Measurements from ENCODE around the gene ATG4D.
"Not testable (repeated sequence)": the region's sequence is repeated elsewhere in the genome, so short reads cannot be mapped to it uniquely, and the experiment has no call there.

Gene ATG4D

DNA sequence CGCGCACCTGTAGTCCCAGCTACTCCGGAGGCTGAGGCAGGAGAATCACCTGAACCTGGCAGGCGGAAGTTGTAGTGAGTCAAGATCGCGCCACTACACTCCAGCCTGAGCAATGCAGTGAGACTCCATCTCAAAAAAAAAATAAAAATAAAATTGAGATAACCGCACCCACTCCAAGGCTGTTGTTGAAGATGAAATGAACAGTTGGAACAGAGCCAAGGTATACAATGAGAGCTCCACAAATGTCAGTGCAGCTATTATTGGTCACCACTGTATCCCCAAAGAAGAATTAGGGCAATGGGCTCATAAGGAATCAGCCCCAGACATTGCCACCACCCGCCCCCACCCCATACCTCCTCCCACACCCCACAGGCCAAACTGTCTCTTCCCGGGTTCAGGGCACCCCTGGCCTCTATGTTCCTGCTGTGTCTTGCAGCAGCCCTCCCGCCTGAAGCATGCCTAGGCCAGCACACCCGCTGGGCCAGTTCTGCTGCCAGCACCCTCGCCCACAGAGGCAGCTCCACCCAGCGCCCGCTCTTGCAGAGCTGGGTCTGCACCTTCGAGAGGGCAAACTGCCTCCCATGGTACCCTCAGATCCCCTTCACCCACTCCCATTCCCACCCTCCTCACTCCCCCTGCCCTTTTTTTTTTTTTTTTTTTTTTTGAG is 22.9 kb upstream of the ATG4D start:
- DNase-seq: no peak

DNA sequence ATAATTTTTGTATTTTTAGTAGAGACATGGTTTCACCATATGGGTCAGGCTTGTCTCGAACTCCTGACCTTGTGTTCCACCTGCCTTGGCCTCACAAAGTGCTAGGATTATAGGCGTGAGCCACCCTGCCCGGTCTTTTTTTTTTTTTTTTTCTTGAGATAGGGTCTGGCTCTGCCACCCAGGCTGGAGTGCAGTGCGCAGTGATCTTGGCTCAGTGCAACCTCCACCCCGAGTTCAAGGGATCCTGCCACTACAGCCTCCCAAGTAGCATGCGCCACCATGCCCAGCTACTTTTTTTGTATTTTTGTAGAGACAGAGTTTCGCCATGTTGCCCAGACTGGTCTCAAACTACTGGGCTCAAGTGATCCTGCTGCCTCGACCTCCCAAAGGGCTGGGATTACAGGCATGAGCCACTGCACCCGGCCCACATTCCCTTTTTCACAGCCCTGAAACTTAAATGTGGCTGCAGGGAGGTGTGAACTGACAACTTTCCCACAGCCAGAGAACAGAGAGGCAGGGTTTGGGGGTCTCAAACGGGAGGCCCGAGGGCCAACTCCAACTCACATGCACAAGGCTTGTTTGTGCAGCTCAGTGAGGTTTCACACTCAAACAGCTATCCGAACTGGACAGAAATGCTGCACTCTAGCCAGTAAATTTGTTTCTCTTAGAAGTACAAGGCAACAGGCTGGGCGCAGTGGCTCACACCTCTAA is 22.1 kb upstream of the ATG4D start:
- DNase-seq: no peak

DNA sequence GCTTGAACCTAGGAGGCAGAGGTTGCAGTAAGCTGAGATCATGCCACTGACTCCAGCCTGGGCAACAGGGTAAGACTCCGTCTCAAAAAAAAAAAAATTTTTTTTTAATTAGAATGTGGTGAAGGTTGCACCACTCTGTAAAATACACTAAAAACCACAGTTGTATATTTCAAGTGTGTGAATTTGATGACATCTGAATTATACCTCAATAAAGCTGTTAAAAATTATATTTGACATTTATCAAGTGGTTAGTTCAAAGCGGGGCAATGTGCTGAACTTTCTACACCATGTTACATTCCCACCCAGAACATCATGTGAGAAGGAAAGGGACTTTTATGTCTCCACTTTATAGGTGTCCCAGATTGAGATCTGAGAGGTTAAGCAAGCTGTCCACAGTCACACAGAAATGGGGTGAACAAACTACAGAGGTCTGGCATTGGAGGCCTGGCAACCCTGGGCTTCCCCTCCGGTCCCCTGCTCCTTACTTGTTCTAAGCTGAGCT is 20.5 kb upstream of the ATG4D start:
- DNase-seq: no peak

DNA sequence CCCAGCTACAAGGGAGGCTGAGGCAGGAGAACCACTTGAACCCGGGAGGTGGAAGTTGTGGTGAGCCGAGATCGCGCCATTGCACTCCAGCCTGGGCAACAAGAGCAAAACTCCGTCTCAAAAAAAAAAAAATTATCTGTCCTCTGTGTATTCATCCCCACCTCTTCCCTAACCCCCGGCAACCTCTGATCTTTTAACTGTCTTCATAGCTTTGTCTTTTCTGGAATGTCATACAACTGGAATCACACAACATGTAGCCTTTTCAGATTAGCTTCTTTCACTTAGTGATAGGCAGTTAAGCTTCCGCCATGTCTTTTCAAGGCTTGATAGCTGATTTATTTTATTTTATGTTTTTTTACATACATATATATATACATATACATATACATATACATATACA is 18.1 kb upstream of the ATG4D start:
- no peak for DNase-seq

DNA sequence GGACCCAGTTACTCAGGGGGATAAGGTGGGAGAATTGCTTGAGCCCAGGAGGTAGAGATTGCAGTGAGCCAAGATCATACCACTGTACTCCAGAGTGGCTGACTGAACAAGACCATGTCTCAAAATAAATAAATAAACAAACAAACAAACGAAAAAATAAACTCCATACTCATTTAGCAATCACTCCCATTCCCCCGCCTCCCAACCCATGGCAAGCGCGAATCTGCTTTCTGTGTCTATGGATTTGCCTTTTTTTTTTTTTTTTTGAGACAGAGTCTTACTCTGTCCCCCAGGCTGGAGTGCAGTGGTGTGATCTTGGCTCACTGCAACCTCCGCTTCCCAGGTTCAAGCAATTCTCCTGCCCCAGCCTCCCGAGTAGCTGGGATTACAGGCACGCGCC is 16.8 kb upstream of the ATG4D start:
- DNase-seq: not testable (repeated sequence)

DNA sequence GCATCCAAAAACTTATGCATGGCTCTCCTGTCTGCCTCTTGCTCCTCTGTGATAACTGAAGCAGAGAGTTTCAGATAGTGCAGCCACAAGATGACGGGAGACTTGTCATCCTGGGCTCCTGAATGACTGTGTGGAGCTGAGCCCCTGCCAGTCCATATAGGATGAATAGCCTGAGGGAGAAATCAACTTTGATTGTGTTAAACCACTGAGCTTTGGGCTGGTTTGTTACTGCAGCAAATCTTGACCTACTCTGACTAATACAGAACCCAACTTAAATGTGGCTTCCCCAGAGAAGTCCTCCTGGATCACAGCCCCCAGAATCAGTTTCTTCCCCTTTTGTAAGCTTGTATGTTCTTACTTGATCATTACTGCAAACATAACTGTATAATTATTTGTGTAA is 11.2 kb upstream of the ATG4D start:
- no peak for DNase-seq

DNA sequence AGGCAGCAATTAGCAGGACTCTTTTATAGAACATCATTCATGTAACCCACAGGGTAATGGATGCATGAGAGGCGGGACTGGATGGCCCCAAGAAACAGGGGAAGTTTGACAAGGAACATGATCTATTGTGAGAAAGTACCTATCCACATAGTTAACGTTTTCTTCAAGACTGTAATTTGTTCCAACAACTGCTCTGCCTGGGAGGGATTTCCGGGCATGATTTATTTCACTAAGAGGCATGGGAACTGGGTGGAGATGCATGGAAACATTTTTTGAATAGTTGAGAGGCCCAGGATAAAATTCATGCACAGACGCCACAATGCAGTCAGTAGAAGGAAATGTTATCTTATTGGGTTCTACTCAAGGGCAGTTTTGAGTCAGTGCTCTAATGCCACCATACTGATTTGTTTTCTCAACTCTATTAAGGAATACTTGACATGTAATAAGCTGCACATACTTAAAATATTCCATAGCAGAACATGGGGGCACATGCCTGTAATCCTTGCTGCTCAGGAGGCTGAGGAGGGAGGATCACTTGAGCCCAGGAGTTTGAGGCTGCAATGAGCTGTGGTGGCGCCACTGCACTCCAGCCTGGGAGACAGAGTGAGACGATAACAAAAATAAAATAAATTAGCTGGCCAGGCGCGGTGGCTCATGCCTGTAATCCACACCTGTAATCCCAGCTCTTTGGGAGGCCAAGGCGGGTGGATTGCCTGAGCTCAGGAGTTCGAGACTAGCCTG is 9.9 kb upstream of the ATG4D start:
- no peak for DNase-seq

DNA sequence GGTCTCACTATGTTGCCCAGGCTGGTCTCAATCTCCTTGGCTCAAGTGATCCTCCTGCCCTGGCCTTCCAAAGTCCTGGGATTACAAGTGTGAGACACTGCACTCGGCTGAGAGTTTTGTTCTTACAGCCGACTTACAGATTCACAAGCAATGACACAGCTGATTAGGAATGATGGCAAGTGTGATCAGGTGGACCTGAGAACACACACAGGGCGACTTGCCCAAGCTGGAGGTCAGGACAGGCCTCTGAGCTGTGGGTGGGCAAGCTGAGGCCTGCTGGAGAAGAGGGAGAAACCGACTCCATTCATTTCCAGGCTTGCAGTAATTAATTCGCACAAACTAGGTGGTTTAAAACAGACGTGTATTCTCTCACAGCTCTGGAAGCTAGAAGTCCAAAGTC is 8.1 kb upstream of the ATG4D start:
- DNase-seq: no peak

DNA sequence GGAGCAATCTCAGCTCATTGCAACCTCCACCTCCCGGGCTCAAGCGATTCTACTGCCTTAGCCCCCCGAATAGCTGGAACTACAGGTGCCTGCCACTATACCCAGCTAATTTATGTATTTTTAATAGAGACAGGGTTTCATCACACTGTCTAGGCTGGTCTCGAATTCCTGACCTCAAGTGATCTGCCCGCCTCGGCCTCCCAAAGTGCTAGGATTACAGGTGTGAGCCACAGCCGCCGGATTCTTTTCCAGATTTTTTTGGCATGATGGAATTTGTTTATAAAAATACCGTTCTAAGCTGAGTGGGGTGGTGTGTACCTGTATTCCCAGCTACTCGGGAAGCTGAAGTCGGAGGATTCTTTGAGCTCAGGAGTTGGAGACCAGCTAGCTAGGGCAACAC is 6.0 kb upstream of the ATG4D start:
- DNase-seq: no peak

DNA sequence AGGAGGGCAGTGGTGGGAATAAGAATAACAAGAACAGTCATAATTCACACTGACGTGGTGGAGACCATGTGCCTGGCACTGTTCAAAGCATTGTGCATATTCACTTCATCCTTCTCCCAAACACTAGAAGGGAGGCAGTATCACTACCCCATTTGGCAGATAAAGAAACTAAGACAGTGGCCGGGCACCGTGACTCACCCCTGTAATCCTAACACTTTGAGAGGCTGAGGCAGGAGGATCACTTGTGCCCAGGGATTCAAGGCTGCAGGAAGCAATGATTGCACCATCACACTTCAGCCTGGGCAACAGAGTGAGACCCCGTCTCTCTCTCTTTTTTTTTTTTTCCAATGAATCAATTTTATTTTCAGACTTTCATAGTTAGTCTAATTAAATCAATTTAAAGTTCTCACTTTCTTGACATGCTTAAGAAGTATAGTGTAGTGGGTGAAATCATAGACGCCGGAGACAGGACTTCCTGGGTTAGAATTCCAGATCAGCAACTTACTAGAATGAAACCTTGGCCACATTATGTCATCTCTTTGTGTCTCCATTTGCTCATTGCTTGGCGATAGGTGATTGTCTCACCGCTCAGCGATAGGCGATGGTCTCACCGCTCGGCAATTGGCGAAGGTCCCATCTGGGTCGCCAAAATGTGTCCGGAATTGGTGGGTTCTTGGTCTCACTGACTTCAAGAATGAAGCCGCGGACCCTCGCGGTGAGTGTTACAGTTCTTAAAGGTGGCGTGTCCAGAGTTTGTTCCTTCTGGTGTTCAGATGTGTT is 5.3 kb upstream of the ATG4D start:
- DNase-seq: no peak

DNA sequence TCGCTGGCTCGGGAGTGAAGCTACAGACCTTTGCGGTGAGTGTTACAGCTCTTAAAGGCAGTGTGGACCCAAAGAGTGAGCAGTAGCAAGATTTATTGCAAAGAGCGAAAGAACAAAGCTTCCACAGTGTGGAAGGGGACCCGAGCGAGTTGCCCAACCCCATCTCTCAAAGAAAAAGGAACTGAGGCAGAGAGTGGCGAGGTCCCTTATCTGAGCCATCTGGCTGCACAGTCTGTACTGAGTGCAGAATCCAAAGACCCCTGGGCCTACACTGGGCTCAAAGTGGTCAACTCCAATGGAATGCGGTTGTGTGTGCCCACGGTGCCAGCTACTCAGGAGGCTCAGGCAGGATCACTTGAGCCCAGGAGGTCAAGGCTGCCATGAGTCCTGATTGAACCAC is 4.7 kb upstream of the ATG4D start:
- not testable (repeated sequence) for DNase-seq

DNA sequence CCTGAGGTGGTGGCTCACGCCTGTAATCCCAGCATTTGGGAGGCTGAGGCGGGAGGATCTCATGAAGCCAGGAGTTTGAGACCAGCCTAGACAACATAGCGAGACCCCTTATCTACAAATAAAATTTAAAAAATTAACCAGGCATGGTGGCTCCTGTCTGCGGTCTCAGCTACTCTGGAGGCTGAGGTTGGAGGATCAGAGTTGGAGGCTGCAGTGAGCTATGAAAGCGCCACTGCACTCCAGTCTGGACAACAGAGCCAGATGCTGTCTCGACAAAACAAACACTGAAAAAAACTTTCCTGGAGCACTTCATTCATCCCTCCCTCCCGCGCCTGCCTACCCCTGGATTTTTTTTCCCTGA is 665 bp upstream of the ATG4D start:
- no peak for DNase-seq

DNA sequence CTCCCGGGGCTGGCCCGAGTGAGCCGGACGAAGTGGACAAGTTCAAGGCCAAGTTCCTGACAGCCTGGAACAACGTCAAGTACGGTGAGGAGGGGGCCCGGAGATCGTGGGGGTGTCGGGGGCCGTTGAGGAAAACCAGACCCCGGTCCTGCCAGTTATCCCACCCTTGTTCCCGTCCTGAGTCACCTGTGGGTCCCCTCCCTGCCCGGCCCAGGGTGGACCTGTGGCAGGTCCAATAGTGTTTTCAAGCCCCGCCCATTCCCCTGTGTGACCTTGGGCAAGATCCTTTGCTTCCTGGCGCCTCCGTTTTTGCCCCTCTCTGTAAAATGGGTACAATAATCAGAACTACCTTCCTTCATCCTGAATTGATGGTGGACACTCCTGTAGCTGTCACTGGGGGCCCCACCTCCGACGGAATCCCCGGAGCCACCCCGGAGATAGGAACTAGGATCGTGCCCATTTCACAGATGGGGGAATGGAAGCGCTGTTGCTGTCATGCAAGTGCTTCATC is 593 bp downstream of the ATG4D start:
- DNase-seq: no peak

DNA sequence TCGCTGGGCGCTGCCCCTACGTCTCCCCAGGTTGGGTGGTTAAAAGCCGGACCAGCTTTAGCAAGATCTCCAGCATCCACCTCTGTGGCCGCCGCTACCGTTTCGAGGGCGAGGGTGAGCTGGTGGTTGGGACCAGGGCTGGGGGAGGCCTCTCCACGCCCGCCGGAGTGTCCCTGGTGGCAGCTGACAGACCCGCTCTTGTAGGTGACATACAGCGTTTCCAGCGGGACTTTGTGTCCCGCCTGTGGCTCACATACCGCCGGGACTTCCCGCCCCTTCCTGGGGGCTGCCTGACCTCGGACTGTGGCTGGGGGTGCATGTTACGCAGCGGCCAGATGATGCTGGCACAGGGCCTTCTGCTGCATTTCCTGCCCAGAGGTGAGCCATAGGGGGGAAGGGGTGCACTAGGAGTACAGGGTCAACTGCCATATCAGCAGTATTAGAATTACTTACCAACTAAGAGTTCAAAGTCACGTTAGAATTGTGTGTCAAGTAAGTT is 1.1 kb downstream of the ATG4D start:
- DNase-seq: no peak

DNA sequence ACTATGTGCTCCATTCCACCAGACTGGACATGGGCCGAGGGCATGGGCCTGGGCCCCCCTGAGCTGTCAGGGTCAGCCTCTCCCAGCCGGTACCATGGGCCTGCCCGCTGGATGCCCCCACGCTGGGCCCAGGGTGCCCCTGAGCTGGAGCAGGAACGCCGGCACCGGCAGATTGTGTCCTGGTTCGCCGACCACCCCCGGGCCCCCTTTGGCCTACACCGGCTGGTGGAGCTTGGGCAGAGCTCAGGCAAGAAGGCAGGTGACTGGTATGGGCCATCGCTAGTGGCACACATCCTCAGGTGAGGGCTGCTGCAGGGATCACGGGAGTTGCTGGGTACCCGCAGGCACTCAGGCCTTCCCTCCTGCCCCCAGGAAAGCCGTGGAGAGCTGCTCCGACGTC is 3.1 kb downstream of the ATG4D start:
- no peak for DNase-seq

DNA sequence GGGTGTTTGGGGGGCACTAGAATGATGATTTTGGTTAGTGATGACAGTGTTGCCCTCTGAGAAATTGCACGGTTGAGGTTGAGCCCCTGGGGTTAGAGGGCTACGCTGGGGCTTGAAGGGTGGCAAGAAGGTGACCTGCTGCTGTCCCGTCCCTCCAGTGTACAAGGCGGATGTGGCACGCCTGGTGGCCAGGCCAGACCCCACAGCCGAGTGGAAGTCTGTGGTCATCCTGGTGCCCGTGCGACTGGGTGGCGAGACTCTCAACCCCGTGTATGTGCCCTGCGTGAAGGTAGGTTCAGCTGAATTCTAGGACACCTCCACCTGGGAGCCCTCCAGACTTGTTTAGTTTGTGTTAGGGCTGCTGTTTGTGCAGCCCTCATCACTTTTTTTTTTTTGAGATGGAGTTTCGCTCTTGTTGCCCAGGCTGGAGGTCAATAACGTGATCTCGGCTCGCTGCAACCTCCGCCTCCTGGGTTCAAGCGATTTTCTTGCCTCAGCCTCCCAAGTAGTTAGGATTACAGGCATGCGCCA is 5.1 kb downstream of the ATG4D start:
- DNase-seq: no peak

DNA sequence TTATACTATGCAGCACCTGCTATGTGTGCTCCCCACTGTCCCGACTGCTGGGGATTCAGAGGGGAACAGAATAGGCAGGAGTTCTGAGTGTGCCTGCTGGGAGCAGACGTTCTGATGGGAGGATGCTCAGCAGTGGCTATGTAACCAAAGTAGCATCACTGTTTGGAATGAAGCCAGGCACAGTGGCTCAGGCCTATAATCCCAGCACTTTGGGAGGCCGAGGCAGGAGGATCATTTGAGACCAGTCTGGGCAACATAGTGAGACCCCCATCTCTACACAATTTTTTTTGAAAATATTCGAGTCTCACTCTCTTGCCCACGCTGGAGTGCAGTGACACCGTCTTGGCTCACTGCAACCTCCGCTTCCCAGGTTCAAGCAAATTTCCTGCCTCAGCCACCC is 6.0 kb downstream of the ATG4D start:
- no peak for DNase-seq

DNA sequence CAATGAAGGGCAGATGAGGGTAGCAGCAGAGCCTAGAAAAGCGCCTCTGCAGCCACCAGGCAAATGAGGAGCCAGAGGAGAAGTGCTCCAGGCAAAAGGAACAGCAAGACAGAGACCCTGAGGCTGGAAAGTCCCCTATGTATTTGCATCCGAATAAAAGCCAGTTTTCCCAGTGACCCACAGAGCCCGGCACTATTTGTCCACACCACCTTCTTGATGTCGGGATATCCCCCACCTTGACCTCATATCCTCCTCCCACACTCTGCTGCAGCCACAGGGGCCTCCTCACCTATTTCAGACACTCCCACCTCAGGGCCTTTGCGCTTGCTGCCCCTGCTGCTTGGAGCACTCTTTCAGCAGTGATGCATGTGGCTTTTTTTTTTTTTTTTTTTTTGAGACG is 6.6 kb downstream of the ATG4D start:
- DNase-seq: no peak

DNA sequence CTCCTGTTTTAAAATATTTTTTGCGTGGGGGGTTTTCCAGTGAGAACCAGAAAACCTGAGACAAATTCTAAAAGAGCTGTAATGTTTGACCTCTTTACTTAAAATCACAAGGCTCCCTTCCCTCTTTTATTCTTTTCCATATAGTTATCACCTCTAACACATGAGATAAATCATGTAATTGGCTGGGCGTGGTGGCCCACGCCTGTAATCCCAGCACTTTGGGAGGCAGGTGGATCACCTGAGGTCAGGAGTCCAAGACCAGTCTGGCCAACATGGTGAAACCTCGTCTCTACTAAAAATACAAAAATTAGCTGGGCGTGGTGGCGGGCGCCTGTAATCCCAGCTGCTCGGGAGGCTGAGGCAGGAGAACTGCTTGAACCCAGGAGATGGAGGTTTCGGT is 7.3 kb downstream of the ATG4D start:
- DNase-seq: not testable (repeated sequence)

DNA sequence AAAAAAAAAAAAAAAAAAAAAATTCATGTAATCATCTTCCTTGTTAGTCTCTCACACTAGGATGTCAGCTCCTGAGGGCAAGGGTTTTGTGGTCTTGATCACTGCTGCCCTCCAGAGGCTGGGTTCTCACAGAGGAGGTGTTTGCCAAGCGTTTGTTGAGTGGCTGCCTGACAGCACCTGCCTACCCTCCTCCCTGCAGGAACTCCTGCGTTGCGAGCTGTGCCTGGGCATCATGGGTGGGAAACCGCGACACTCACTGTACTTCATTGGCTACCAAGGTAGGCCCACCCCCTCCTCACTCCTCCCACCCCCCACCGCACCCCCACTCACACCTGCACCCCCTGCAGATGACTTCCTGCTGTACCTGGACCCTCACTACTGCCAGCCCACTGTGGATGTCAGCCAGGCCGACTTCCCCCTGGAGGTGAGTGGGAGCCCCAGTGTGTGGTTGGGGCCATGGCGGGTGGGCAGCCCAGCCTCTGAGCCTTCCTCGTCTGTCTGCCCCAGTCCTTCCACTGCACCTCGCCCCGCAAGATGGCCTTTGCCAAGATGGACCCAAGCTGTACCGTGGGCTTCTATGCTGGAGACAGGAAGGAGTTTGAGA is 8.1 kb downstream of the ATG4D start:
- DNase-seq: no peak

DNA sequence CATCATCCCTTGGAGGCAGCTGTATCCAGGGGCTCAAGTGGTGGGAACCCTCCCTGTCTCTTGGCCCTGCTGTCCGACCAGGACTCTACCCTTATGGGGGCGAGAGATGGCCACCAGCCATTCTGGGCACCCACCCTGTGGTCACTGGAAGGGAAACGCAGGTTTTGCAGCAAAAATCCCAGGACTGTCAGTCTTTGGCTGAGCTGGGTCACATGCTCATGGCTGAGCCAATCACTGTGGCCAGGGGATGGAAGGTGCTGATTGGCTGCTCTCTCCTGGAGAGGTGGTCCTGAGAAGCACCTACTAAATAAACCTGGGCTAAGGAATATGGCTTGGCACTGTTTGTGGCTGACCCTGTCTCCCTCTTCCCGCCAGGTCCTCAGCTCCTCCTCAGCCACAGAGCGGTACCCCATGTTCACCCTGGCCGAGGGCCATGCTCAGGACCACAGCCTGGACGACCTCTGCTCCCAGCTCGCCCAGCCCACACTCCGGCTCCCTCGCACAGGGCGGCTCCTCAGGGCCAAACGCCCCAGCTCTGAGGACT is 8.9 kb downstream of the ATG4D start:
- DNase-seq: no peak

Measured in cortex of kidney (tissue), 1 donor.